Amniotic epithelial cell (primary cell): ENCODE measurements around the gene SNX20.

ENCODE experiments used
- DNase-seq: peaks from one replicate; pipeline ENCODE4 v3.0.0-alpha.2; 2010; ENCODE audit warnings: low read depth

Gene SNX20

GRCh38 chr16:50704245-50704644, 23.1 kb upstream of the SNX20 start:
- DNase-seq: no peak

DNA sequence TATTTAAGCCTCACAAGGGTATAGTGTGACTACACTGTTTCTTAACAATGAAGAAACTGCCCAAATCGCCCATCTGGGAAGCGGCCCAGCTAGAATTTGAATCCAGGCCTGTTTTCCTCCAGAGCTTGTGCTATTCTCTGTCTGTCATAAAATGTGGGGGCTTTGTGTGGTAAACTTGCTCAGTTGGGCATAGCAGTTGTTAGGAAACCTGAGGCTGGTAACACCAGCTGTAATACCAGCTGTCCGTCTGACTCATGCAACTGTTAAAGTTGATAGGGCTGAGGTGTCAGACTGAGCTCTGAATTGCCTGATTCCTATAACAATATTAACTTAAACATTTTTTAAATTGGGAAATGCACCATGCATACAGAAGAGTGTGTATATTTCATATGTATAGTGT, 21.6 kb upstream of the SNX20 start:
- DNase-seq: peak; percentile 10

GRCh38 chr16:50699326-50700159, 18.4 kb upstream of the SNX20 start:
- peak; percentile 40 for DNase-seq

- DNase-seq: no peak
Observed at GRCh38 chr16:50697881-50698767, 17.0 kb upstream of the SNX20 start.

GRCh38 chr16:50697421-50697715, 16.3 kb upstream of the SNX20 start:
- no peak for DNase-seq

GRCh38 chr16:50696575-50697420, 15.7 kb upstream of the SNX20 start:
- peak; percentile 21 for DNase-seq

- DNase-seq: no peak
Observed at GRCh38 chr16:50696126-50696525, 15.0 kb upstream of the SNX20 start.

DNA sequence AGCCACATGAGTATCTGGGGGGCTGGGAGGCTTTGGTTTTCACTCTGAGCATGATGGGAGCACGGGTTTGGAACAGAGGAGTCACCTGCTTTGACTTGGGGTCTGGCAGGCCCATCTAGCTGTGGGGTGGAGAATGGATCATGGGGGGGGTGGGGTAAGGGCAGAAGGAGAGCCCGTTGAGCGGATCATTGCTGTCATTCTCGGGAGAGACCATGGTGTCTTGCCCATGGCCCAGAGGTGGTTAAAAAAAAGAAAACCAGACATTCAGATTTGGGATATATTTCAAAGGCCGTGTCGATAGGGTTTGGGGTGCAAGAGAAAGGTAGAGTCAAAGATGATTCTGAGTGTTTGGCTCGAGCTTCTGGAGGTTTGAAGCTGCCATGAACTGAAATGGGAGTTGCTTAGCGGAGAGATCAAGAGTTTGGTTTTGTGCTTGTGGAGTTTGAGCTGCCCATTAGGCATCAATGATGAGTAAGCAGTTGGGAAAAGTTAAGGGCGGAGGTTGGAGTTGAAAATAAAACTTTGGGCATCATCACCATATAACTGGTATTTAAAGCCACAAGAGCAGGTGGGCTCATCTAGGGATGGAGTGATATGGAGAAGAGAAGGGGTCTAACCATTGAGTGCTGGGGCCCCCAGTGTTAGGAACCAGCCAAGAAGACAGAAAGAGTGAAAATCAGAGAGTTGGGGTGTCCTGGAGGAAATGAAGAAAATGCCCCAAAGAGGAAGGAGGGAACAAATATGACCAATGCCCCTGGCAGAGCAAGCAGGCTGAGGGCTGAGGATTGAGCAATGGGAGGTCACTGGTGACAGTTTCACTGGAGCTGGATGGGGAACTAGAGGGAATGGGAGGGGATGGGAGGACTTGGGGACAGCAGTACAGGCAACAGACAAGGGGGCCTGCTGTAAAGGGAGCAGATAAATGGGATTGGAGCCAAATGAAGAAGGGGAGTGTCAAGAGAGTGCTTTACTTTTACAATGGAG, 14.2 kb upstream of the SNX20 start:
- DNase-seq: no peak

GRCh38 chr16:50694206-50694605, 13.1 kb upstream of the SNX20 start:
- DNase-seq: no peak

- DNase-seq: no peak
Observed at GRCh38 chr16:50692999-50693781, 12.1 kb upstream of the SNX20 start, which contains the start of gene NOD2. NOD2 (plus strand) TSS chr16:50693606; CDS start chr16:50699496, 5,890 bp downstream.

GRCh38 chr16:50692644-50692998, 11.5 kb upstream of the SNX20 start:
- DNase-seq: no peak

DNA sequence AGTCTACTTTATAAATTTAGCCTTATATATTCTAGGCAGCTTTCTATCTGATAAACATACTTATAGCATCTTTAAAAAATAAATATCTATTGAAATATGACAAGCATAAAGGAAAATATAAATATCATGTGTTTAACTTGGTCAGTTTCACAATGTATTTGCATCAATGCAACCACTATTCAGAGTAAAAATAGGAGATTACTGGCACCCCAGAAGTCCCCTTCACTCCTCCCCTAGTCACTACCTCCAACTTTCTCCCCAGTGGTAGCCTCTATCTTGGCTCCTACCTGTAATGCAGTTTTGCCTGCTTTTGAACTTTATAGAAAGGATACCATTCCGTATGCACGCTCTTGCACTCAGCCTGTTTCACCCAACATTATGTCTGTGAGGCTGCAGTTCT, 9.1 kb upstream of the SNX20 start:
- no peak for DNase-seq

GRCh38 chr16:50688867-50689266, 7.8 kb upstream of the SNX20 start:
- no peak for DNase-seq

DNA sequence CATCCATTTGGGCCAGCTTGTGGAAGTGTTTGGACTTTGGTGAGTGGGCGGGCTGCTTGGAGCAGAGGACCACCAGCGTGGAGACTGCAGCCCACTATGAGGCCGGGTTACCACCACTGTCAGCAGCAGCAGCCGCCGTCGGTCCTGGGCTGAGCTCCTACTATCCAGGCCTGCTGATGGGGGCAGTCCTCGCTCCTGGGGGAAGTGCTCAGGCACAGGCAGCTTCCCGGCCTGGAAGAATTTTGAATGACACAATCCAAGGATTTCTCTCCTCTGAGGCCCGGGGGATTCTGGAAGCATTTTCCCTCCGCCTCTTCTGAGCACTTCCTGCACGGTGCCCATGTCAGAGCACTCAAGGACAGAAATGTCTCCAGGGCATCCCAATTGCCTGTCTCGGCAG, 7.0 kb upstream of the SNX20 start:
- no peak for DNase-seq

- DNase-seq: no peak
Observed at GRCh38 chr16:50685462-50686063, 4.5 kb upstream of the SNX20 start.

- DNase-seq: no peak
Observed at GRCh38 chr16:50684823-50685461, 3.8 kb upstream of the SNX20 start.

DNA sequence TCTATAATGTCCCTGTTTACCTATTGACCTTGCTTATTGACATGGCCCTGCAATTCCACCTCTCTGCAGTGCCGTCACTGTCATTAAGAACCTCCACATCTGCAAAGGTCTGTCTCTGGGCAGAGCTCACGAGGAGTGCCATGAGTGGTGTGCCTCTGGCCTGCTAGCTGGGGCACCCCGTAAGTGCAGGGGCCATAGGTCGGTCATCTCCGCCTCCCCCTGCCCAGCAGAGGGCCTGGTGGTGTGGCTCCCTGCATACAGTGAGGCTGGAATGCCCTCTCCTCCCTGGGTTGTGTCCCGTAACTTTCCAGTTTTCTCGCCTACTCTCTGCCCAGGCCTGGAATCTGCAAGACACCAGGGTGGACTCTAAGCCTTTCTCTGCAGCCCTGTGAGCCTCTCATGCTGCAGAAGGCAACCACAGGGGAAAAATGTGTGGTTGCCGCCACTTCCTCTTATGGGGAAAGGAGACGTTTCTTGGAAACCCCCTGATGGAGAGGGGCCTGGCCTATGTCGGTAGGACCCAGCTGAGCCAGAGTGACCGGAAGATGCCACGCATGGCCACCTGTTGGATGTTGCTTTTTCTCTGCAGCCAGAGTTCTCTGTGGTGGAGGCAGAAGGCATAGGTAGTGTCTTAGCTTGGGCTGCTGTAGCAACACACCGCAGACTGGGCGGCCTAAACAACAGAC, 2.7 kb upstream of the SNX20 start:
- DNase-seq: no peak

DNA sequence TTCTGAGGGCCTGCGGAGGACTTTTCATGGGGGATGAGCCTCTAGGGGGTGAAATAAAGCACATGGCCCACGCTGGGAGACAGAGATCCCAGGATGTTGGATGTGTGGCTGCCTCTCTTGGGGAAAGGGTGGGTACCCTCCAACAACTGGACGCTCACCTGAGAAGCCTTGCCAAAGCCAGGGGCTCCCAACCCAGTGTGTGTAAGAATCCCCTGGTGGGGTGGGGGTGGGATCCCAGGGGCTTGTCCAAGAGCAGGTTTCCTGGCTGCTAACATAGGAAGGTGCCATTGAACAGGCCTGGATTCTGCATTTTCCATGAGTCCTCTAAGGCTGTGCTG, 587 bp downstream of the SNX20 start:
- no peak for DNase-seq
